NCI-H1694 treated with DMSO at 0.1 percent for 48 hours (cell line): ENCODE results near the gene RPP30.

Experiments
- DNase-seq: peaks from one replicate; lab custom pipeline; 2025; lab: John Stamatoyannopoulos, UW

RPP30 gene

DNA sequence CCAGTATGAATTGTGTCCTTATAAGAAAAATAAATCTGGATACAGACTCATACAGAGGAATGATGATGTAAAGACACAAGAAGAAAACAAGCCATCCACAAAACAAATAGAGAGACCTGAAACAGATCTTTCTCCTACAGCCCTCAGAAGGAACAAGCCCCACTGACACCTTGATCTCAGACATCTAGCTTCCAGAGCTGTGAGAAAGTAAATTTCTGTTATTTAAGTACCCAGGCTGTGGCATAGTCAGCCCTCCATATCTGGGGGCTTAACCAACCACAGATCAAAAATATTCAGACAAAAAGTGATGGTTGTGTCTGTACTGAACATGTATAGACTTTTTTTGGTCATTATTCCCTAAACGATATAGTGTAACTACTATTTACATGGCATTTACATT is 73.0 kb downstream of the RPP30 start:
- no peak for DNase-seq

DNA sequence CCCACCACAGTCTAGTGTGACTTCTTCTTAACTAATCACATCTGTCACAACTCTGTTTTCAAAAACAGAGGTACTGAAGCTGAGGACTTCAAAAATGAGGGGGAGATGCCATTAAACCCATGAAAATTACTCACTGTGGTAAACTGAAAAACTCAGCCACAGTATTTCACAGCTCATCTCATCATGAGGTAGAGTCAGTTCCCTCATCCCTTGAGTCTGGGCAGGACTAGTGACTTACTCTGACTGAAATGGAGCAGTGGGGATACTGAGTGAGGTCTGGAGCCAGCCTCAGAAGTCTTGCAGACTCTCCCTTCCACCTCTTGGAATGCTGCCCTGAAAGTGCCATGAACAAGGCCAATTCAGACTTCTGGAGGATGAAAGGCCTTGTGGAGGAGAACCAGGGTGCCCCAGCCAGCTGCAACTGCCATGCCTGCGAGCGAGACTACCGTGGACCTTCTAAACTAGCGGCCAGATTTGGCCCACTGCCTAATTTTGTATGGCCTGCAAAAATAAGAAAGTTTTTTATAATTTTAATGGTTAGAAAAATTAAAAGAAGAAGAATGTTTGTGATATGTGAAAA is 73.8 kb downstream of the RPP30 start:
- DNase-seq, result no peak

DNA sequence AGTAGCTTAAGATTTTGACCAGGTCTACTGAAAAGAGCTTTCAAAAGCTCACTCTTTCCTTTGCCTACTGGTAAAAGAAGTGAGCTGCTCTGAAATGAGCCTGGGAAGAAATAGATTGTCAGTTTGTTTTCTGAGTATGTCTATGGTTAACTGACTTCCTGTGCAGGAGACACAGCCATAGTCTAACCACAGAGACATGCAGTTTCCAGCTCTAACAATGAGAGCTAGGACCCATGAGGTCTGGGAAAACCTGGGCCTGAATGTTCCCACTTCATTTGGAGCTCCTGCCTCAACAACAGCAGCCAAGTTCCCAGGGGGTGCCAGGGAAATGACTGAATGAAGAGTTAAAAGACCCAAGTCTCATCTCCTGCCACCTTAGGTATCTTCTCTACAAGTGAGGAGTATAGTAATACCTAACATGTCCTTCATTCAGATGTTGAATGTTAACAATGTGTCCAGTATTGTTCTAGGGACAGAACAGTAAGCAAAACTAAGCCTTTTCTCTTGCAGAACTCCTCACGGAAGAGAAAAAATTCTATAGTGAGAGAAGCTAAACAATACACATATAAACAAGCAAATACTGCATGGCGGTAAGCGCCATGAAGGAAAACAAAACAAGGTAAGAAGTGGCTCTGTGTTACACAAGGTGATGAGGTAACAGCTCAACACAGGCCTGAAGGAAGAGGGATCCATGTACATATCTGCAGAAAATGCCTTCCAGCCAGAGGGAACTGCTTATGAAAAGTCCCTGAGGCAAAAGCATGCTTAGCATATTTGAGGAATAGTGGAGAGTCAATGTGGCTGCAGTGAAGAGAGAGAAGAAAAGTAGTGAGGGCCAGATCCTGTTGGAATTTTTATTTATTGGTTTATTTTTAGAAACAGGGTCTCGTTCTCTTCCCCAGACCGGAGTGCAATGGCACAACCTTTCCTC is 75.5 kb downstream of the RPP30 start:
- DNase-seq, result no peak
